Nephron progenitor cell (in vitro differentiated cells): ENCODE results near the gene NVL.
A peak's percentile ranks its signal among the peaks of the same experiment; 100 is the strongest.

ENCODE experiments used
- DNase-seq: peaks from one replicate; pipeline ENCODE4 v3.0.0; 2021
- H3K27ac Mint-ChIP-seq: 2 replicates; pipeline ENCODE4 v1.8.0; 2021; ENCODE audit warnings: mild to moderate bottlenecking, moderate library complexity, mixed read lengths
- H3K27me3 Mint-ChIP-seq: 2 replicates; pipeline ENCODE4 v1.8.0; 2021; ENCODE audit warnings: mild to moderate bottlenecking, low read depth, mixed read lengths; ENCODE audit not compliant: poor library complexity
- H3K36me3 Mint-ChIP-seq: 2 replicates; pipeline ENCODE4 v1.8.0; 2021; ENCODE audit warnings: low read depth, mixed read lengths
- H3K4me1 Mint-ChIP-seq: 2 replicates; pipeline ENCODE4 v1.8.0; 2021; ENCODE audit warnings: mixed read lengths
- H3K4me3 Mint-ChIP-seq: 2 replicates; pipeline ENCODE4 v1.8.0; 2021; ENCODE audit warnings: mild to moderate bottlenecking, moderate library complexity, mixed read lengths
- H3K9me3 Mint-ChIP-seq: 2 replicates; pipeline ENCODE4 v1.8.0; 2021; ENCODE audit warnings: mild to moderate bottlenecking, moderate library complexity, mixed read lengths
- CTCF ChIP-seq: fragments of 200-600 bp; sonication (generic); IDR thresholded peaks from 2 replicates; pipeline ENCODE4 v1.5.0; 2021; ENCODE audit warnings: antibody characterized with exemption

Gene NVL

GRCh38 chr1:224300346-224300745 lies 29.6 kb downstream of the NVL start:
- H3K27ac Mint-ChIP-seq: no peak overlapping the region
- H3K4me3 Mint-ChIP-seq: no peak overlapping the region
- H3K9me3 Mint-ChIP-seq: no peaks in the 10 kb centered on the region

GRCh38 chr1:224298346-224299330 lies 31.3 kb downstream of the NVL start:
- H3K4me3 Mint-ChIP-seq: no peak overlapping the region
- peaks cover 61% of the 10 kb centered on the region for H3K36me3 Mint-ChIP-seq
- no peaks in the 10 kb centered on the region for H3K27me3 Mint-ChIP-seq
- no peaks in the 10 kb centered on the region for H3K4me1 Mint-ChIP-seq
- H3K27ac Mint-ChIP-seq: no peak overlapping the region
- TF ChIP-seq CTCF: no peak
- H3K9me3 Mint-ChIP-seq: no peaks in the 10 kb centered on the region
- DNase-seq: no peak

More at GRCh38 chr1:224300346-224300745, 29.6 kb downstream of the NVL start:
- Mint-ChIP-seq H3K27me3 (no peaks in the 10 kb centered on the region), H3K36me3 (peaks cover 57% of the 10 kb centered on the region), H3K4me1 (no peaks in the 10 kb centered on the region)
- no peak for DNase-seq
- no peak for TF ChIP-seq CTCF

GRCh38 chr1:224294775-224295174 lies 35.2 kb downstream of the NVL start:
- Mint-ChIP-seq H3K4me1 (no peaks in the 10 kb centered on the region), H3K4me3 (no peak overlapping the region), H3K9me3 (no peaks in the 10 kb centered on the region), H3K27me3 (no peaks in the 10 kb centered on the region), H3K27ac (no peak overlapping the region), H3K36me3 (peaks cover 74% of the 10 kb centered on the region)
- no peak for DNase-seq
- no peak for TF ChIP-seq CTCF

- H3K27me3 Mint-ChIP-seq: no peaks in the 10 kb centered on the region
- no peaks in the 10 kb centered on the region for H3K9me3 Mint-ChIP-seq
- H3K27ac Mint-ChIP-seq: no peak overlapping the region
- no peak overlapping the region for H3K4me3 Mint-ChIP-seq
- no peak for DNase-seq
- no peaks in the 10 kb centered on the region for H3K4me1 Mint-ChIP-seq
- no peak for TF ChIP-seq CTCF
- peaks cover 80% of the 10 kb centered on the region for H3K36me3 Mint-ChIP-seq
Observed at GRCh38 chr1:224292419-224292818, 37.6 kb downstream of the NVL start.

DNA sequence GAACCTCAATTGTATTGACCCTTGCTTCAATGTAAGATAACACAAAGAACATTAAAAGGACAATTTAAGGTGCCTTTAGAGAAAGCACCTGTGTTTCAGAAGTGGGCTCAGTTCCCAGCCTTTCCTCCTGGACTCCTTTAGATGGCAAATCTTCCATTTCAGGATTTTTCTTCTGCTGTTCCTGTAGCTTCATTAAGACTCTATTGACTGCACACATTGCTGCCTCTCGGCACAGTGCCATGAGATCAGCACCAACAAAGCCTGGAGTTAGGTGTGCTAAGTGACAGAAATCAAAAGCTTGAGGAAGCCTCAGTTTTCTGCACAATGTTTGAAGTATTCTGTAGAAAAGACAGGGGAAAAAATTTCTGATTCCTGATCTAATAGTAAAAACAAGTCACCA lies 40.6 kb downstream of the NVL start:
- Mint-ChIP-seq H3K36me3 (peaks cover 79% of the 10 kb centered on the region), H3K4me1 (no peaks in the 10 kb centered on the region)
- no peak for TF ChIP-seq CTCF

GRCh38 chr1:224287714-224288113 lies 42.3 kb downstream of the NVL start:
- Mint-ChIP-seq H3K27me3 (no peaks in the 10 kb centered on the region), H3K4me3 (no peak overlapping the region), H3K9me3 (no peaks in the 10 kb centered on the region), H3K27ac (peak overlapping the region; percentile 45), H3K4me1 (no peaks in the 10 kb centered on the region), H3K36me3 (peaks cover 75% of the 10 kb centered on the region)
- DNase-seq: no peak
- no peak for TF ChIP-seq CTCF

More for the DNA sequence above, 40.6 kb downstream of the NVL start:
- DNase-seq: no peak
- peak overlapping the region; percentile 69 for H3K27ac Mint-ChIP-seq
- no peaks in the 10 kb centered on the region for H3K27me3 Mint-ChIP-seq
- H3K9me3 Mint-ChIP-seq: no peaks in the 10 kb centered on the region
- H3K4me3 Mint-ChIP-seq: no peak overlapping the region
